Measurements from ENCODE around the gene MCC.

The MCC gene

GRCh38 chr5:113133211-113133975, 354.9 kb downstream of the MCC start (continued):
- TF ChIP-seq HIC1 (tag by site-specific recombination; IDR thresholded peaks at IDR 0.05) (no peak), ZNF335 (tag by site-specific recombination; conservative IDR thresholded peaks at IDR 0.05) (no peak), GLI4 (tag by site-specific recombination; IDR thresholded peaks at IDR 0.05) (no peak), ZNF580 (tag by site-specific recombination; IDR thresholded peaks at IDR 0.05) (no peak)

- H3K9me3 ChIP-seq (ENCODE audit: control insufficient read depth, insufficient read depth, low read depth, low read length), result no peaks in the 10 kb centered on the region
- no peaks in the 10 kb centered on the region for H3K36me3 ChIP-seq (ENCODE audit: control insufficient read depth in 2 of 2, insufficient read depth in 1 of 2, low read length in 2 of 2)
- no peaks in the 10 kb centered on the region for H3K4me1 ChIP-seq (ENCODE audit: control insufficient read depth, insufficient read depth, low read length)
- CTCF ChIA-PET, result interaction anchor here (0.6 to 1.1 kb wide), 3 partner anchors 10 to 329 kb away, joined by 3 read pairs; no protein-coding TSS in a partner anchor
- no peak for TF ChIP-seq ZNF701 (tag by site-specific recombination; IDR thresholded peaks at IDR 0.05)
- no peak for TF ChIP-seq SP7 (tag by site-specific recombination; IDR thresholded peaks at IDR 0.05)
- no peak for TF ChIP-seq SCRT2 (tag by site-specific recombination; IDR thresholded peaks at IDR 0.05)
- no peak for TF ChIP-seq ZNF362 (tag by site-specific recombination; IDR thresholded peaks at IDR 0.05)
- TF ChIP-seq ZNF221 (tag by site-specific recombination; IDR thresholded peaks at IDR 0.05; ENCODE audit: borderline replicate concordance), result no peak
- no peak for TF ChIP-seq ZNF660 (tag by site-specific recombination; IDR thresholded peaks at IDR 0.05)
- TF ChIP-seq ZFP41 (tag by site-specific recombination; IDR thresholded peaks at IDR 0.05; ENCODE audit: borderline replicate concordance), result no peak
- no peak for TF ChIP-seq ZNF549 (tag by site-specific recombination; IDR thresholded peaks at IDR 0.05)
- no peak for TF ChIP-seq ZNF768 (tag by site-specific recombination; IDR thresholded peaks at IDR 0.05)
- no peak overlapping the region for H3K27ac ChIP-seq (ENCODE audit: extremely low read depth, low read depth, low read length)
- POLR2A ChIA-PET, result no interaction called here
- H3K4me3 ChIP-seq (ENCODE audit: low read depth, low read length), result no peak overlapping the region
These were observed 355.7 kb downstream of the MCC start for GRCh38 chr5:113132564-113132963.

GRCh38 chr5:113128641-113129330, 359.5 kb downstream of the MCC start:
- CTCF ChIA-PET, result interaction anchor here (0.6 kb wide), 1 partner anchor 633 kb away, joined by 5 read pairs; no protein-coding TSS in a partner anchor
- POLR2A ChIA-PET, result no interaction called here
- no peaks in the 10 kb centered on the region for H3K9me3 ChIP-seq (ENCODE audit: control insufficient read depth, insufficient read depth, low read depth, low read length)
- H3K4me3 ChIP-seq (ENCODE audit: low read depth, low read length), result no peak overlapping the region
- peaks cover 13% of the 10 kb centered on the region for H3K4me1 ChIP-seq (ENCODE audit: control insufficient read depth, insufficient read depth, low read length)
- no peaks in the 10 kb centered on the region for H3K36me3 ChIP-seq (ENCODE audit: control insufficient read depth in 2 of 2, insufficient read depth in 1 of 2, low read length in 2 of 2)
- no peak overlapping the region for H3K27ac ChIP-seq (ENCODE audit: extremely low read depth, low read depth, low read length)
- TF ChIP-seq HOXA7 (CRISPR knock-in tag; IDR thresholded peaks at IDR 0.05; ENCODE audit: borderline replicate concordance) (no peak), ZNF677 (tag by site-specific recombination; IDR thresholded peaks at IDR 0.05) (no peak), ZNF155 (tag by site-specific recombination; IDR thresholded peaks at IDR 0.05) (no peak), ZSCAN16 (tag by site-specific recombination; IDR thresholded peaks at IDR 0.05) (no peak), ZNF19 (tag by site-specific recombination; IDR thresholded peaks at IDR 0.05; ENCODE audit: low read depth) (no peak), ZNF571 (tag by site-specific recombination; IDR thresholded peaks at IDR 0.05) (no peak), ZBTB10 (tag by site-specific recombination; IDR thresholded peaks at IDR 0.05) (no peak), ZBTB7A (tag by site-specific recombination; IDR thresholded peaks at IDR 0.05; ENCODE audit: low read depth) (no peak), ZNF311 (tag by site-specific recombination; IDR thresholded peaks at IDR 0.05; ENCODE audit: borderline replicate concordance) (no peak), GLI2 (tag by site-specific recombination; IDR thresholded peaks at IDR 0.05; ENCODE audit: borderline replicate concordance, low read depth) (no peak), SP7 (tag by site-specific recombination; IDR thresholded peaks at IDR 0.05) (no peak), ZNF707 (tag by site-specific recombination; IDR thresholded peaks at IDR 0.05) (no peak), ZNF658 (tag by site-specific recombination; IDR thresholded peaks at IDR 0.05) (no peak), IKZF3 (tag by site-specific recombination; IDR thresholded peaks at IDR 0.05) (no peak), ZBTB8A (tag by site-specific recombination; IDR thresholded peaks at IDR 0.05) (no peak), ZNF416 (tag by site-specific recombination; IDR thresholded peaks at IDR 0.05) (no peak)
